Measurements from ENCODE around the gene CALHM5.
A peak's percentile ranks its signal among the peaks of the same experiment; 100 is the strongest.

The CALHM5 gene

GRCh38 chr6:116550796-116551195, 39.4 kb downstream of the CALHM5 start:
- no peak for DNase-seq (ENCODE audit: low spot score)

- DNase-seq (ENCODE audit: low spot score) = no peak
These were observed 42.0 kb downstream of the CALHM5 start, which contains the start of gene CALHM4 for GRCh38 chr6:116553451-116553850. TSS of gene CALHM4 (plus strand) at chr6:116553751. CDS start at chr6:116553794, 43 bp downstream.

- no peak for DNase-seq (ENCODE audit: low spot score)
These were observed 44.6 kb downstream of the CALHM5 start for GRCh38 chr6:116556065-116556464.

DNA sequence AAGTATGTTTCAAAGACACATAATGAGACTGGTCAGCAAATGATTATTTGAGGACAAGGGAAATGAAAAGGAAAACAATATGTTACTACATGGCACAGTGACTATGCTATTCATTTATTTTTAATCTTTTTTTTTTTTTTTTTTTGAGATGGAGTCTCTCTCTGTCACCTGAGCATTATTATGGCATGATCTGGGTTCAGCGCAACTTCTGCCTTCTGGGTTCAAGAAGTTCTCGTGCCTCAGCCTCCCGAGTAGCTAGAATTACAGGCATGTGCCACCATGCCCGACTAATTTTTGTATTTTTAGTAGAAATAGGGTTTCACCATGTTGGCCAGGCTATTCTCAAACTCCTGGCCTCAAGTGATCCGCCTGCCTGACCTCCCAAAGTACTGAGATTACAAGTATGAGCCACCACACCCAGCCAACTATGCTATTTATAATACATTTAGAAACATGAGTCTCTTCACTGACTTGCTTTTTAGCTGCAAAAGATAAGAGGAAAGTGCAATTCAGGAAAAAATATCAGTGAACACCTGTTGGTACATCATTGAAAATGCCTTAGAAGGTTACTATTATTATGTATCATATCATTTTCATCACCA, 45.5 kb downstream of the CALHM5 start:
- DNase-seq (ENCODE audit: low spot score) = no peak

DNA sequence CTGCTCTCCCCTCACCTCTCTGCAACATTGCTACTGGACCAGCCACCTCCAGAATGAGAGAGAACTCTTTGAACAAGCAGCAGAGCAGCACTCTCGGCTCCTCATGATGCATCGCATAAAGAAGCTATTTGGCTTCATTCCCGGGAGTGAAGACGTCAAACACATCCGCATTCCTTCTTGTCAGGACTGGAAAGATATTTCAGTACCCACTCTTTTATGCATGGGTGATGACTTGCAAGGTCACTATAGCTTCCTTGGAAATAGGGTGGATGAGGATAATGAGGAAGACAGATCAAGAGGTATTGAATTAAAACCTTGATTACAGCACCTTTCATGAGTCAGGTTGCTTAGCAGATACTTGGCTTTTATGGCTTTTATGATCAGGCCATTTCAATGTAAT, 46.5 kb downstream of the CALHM5 start:
- DNase-seq (ENCODE audit: low spot score) = no peak

DNA sequence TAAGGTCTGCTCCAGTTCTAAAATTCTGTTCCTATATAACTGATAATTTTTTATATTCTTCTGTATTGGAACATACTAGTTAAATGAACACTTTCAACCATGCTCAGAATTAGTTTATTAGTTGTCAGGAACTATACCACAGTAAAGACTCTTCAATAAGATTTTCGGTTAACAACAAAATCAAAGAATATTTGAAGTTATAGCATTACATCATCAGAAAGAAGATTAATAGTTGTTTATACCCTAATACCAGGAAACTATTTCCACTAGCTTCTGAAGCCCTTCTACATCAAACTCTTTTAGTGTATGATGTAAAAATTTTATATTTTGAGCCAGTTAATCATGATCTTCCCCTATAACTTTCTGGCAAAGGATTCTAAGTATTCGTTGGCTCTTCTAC, 48.7 kb downstream of the CALHM5 start:
- DNase-seq (ENCODE audit: low spot score) = no peak

DNA sequence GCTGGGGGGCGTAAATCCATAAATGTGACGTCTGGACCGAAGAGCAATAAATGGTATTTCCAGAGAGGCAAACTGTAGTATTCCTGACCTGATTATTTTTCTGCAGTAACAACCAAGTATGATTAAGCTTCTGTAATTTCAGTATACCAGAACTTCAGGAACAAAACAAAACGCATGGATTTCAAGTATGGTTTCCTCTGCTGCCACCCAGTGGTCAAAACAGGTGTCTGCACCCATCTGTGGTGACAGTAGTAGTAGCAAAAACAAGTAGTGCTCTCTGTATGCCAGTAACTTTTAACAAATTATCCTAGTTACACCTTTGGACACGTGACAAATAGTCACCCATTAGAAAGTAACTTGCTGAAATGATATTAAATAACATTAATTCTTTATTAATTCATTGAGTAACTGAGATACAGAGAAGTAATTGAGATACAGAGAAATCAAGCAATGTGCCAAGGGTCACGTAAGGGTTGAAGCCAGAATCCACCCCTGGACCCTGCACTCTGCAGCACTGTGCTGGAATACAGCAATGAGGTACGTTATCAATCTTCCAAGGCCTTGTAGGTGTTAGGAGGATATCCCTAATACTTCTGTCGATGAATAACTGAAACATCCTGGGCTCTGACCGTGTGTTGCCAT, 50.1 kb downstream of the CALHM5 start:
- DNase-seq (ENCODE audit: low spot score) = peak; percentile 60

DNA sequence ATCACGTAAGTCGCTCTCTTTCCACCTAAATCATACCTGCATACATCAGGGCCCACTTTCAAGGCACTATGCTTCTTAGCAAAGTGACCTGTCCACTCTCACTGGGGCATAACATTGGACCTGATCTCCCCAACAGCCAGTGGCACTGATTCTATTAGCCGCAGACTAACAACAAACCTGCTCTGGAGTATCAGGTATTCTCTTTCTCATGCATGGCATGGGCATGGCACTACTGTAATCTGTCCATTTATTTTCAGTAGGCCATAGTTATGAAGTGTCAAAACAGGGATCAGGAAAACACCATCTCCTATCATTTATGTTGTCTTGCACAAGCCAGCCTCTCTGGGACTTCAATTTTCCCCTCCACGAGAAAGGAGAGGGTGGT, 50.6 kb downstream of the CALHM5 start:
- no peak for DNase-seq (ENCODE audit: low spot score)

- no peak for DNase-seq (ENCODE audit: low spot score)
These were observed 51.2 kb downstream of the CALHM5 start for GRCh38 chr6:116562614-116563013.

- no peak for DNase-seq (ENCODE audit: low spot score)
These were observed 52.4 kb downstream of the CALHM5 start for GRCh38 chr6:116563830-116564229.

GRCh38 chr6:116564311-116564710, 52.9 kb downstream of the CALHM5 start:
- DNase-seq (ENCODE audit: low spot score) = no peak

DNA sequence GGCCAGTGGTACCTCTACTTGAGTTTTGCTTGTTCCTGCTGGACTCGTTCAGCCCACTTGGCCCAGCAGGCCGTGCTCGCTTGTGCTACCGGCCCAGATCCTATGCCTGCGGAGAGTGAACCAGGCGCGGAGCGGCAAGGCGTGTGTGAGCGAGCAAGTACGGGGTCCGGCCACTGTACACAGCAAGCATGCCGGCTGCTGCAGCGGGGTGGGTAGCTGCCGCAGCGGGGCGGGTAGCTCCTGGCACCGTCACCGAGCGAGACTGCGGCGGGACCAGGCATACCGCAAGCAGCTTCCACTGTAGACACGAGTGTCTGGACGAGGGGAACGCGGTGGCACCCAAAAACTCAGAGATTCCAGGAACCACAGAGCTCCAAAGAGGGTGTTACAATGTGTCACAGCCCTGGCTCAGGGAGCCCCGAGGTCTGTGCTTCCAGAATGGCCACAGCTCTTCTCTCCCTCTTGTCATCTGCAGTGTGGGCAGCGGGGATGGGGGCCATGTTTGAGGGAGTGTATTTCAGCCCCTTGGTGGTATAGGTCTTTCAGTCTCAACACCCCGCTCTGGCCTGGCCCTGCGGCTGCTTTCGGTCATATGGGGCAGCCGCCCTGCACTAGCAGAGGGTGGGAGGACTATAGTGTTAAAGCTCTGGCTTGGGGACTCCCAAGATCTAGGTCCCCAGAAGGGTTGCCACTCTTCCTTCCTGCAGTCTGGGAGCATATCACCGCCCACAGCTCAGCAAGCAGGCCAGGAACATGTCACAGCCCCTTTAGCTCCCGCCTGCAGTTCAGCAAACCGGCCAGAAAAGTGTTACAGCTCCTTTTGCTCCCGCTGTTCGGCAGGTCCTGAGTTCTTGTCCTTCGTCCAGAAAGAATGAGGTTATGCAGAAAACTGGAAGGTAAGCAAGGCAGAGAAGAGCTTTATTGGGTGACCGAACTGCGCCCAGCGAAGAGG, 53.8 kb downstream of the CALHM5 start:
- DNase-seq (ENCODE audit: low spot score) = no peak

DNA sequence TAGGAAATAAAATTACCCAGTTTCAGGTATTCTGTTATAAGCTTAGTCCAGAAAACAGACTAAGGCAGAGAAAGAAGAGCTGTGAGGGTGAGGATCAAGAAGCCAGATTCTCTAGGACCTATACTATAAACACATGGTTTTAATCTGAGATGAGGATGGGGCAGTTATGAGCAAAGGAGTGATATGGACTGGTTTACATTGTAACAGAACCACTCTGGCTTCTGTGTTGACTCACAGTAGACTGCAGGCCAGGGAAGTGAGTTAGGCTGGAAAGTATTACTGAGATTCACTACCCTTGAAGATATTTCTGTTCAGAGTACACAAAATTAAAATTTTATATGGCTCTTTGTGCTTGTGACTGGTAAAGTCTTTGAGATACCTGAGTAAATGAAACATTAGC, 56.7 kb downstream of the CALHM5 start:
- DNase-seq (ENCODE audit: low spot score) = no peak

DNA sequence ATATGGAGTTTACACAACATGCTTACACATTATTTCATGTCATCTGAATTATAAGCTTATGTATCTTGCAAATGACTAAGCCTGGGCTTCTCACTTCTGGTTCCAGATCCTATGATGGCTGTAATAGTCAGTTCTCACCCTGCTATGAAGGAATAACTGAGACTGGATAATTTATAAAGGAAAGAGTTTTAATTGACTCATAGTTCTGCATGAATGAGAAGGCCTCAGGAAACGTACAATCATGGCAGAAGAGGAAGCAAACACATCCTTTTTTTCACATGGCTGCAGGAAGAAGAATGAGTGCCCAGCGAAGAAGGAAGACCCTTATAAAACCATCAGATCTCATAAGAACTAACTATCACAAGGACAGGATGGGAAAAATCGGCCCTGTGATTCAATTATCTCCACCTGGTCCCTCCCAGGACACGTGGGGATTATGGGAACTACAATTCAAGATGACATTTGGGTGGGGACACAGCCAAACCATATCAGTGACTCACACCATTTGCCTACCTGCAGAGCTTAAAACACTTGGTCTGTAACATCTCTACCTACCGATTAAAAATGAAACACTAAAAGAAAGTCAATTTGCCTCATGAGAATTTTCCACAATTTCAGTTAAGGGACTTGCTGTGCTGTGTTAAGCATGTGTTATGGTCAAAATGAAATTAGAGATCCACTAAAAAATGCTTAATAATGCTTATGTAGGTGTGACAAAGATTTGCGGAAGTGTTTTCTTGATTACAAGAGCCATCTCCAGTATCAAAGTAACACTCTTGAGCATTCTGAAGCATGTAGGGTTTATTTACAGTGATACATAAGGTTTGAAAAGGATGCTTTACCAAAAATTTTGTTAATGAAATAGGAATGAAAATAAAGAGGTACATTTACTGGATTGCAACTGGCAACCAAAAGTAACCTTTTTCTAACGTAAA, 57.6 kb downstream of the CALHM5 start:
- DNase-seq (ENCODE audit: low spot score) = no peak

- DNase-seq (ENCODE audit: low spot score) = peak; percentile 98
These were observed 59.6 kb downstream of the CALHM5 start, which contains the start of gene RWDD1 for GRCh38 chr6:116570856-116571682. TSS of gene RWDD1 (plus strand) at chr6:116571504. CDS start at chr6:116571583, 79 bp downstream.

GRCh38 chr6:116571683-116572000, 60.2 kb downstream of the CALHM5 start:
- no peak for DNase-seq (ENCODE audit: low spot score)

GRCh38 chr6:116572162-116572561, 60.7 kb downstream of the CALHM5 start:
- peak; percentile 38 for DNase-seq (ENCODE audit: low spot score)

Measured in iPS-NIHi11 (cell line).